ENCODE results near the gene ANKRD33.

Gene ANKRD33

DNA sequence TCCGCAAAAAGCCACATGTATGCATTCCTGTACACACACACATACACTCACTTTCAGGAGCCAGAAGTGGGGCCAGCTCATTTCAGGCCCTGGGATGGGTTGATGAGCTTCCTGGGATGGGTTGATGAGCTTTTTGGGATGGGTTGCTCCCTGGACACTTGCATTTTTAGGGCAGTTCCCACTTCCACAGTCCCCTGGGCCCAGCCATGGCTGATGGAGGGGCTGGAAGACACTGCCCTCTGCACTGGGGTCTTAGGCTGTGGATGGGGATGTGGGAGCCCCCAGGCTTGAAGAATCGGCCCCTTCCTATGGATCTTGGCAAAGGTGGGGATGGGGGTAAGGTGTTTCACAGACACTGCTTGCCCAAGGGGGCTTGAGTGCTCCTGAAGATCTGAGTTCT is 32.1 kb downstream of the ANKRD33 start:
- H3K4me3 ChIP-seq (replicated peaks; ENCODE audit: low read depth, low read length) = no peak overlapping the region
- no peak for DNase-seq (ENCODE audit: extremely low read depth, low read depth)
- no peak for TF ChIP-seq CTCF (IDR thresholded peaks at IDR 0.05; ENCODE audit: low read depth, low read length, missing control alignments)

- DNase-seq (ENCODE audit: extremely low read depth, low read depth) = no peak
- no peak overlapping the region for H3K4me3 ChIP-seq (replicated peaks; ENCODE audit: low read depth, low read length)
- no peak for TF ChIP-seq CTCF (IDR thresholded peaks at IDR 0.05; ENCODE audit: low read depth, low read length, missing control alignments)
Measured at GRCh38 chr12:51921017-51921725, 33.3 kb downstream of the ANKRD33 start.

DNA sequence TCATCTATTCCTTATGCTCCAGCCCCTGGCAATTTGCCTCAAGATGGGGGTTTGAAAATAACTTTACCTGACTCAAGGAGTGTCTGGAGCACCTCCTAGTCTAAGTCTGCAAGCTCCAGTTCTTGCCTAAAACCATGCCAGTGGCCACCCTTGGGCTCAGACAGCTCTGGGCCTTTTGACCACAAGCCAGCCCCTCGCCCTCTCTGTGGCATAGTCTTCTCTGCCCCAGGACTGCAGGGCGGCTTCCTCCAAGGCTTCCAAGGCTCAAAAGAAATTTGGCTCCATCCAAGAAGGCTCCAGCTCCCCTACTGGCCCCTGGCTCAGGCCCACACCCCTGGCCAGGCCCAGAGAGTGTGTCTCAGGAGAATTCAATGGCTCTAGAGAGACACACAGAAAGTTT is 34.2 kb downstream of the ANKRD33 start:
- TF ChIP-seq CTCF (IDR thresholded peaks at IDR 0.05; ENCODE audit: low read depth, low read length, missing control alignments) = no peak
- H3K4me3 ChIP-seq (replicated peaks; ENCODE audit: low read depth, low read length) = no peak overlapping the region
- DNase-seq (ENCODE audit: extremely low read depth, low read depth) = no peak

- no peak for DNase-seq (ENCODE audit: extremely low read depth, low read depth)
Measured at GRCh38 chr12:51922762-51923505, 35.0 kb downstream of the ANKRD33 start.

DNA sequence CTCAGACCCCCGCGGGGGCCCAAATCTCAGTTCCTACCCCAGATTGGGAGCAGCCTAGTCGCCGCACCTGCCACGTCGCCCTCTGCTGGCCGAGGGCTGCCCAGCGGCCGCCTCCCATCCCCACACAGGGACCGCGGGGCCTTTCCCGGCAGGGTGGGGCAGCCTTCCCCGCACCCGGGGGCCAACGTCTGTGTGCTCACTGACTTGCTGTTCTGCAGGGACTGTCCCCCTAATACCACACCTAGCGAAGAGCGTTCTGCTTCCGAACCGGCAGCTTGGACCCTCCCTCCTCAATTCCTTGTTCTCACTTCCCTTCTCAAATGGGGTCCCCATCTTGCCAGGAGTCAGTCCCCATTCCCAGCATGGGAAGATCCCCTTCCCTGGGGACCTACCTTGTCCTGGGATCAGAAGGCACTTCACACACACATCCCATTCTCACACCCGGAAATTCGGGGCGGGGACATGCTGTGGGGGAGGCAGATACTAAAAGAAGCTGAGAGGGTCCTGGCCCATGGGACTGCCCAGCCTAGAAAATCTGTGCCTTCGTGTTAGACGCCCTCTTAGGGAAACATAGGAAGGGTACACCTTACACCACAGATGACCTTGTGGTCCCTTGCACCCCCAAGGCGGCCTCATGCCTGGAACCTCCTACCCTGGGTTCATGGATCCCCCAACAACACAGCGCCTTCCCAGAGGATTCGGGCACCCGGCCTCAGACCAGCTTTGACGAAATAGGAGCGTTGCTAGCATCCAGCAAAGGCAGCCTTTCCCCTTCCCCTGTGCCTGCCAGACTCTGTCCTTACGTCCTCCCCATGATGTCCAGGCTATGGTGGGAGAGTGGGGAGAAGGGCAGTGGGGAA is 35.8 kb downstream of the ANKRD33 start:
- peak; percentile 94 for TF ChIP-seq CTCF (IDR thresholded peaks at IDR 0.05; ENCODE audit: low read depth, low read length, missing control alignments)
- H3K4me3 ChIP-seq (replicated peaks; ENCODE audit: low read depth, low read length) = no peak overlapping the region
- no peak for DNase-seq (ENCODE audit: extremely low read depth, low read depth)

More at GRCh38 chr12:51922762-51923505, 35.0 kb downstream of the ANKRD33 start:
- TF ChIP-seq CTCF (IDR thresholded peaks at IDR 0.05; ENCODE audit: low read depth, low read length, missing control alignments) = no peak
- H3K4me3 ChIP-seq (replicated peaks; ENCODE audit: low read depth, low read length) = no peak overlapping the region

DNA sequence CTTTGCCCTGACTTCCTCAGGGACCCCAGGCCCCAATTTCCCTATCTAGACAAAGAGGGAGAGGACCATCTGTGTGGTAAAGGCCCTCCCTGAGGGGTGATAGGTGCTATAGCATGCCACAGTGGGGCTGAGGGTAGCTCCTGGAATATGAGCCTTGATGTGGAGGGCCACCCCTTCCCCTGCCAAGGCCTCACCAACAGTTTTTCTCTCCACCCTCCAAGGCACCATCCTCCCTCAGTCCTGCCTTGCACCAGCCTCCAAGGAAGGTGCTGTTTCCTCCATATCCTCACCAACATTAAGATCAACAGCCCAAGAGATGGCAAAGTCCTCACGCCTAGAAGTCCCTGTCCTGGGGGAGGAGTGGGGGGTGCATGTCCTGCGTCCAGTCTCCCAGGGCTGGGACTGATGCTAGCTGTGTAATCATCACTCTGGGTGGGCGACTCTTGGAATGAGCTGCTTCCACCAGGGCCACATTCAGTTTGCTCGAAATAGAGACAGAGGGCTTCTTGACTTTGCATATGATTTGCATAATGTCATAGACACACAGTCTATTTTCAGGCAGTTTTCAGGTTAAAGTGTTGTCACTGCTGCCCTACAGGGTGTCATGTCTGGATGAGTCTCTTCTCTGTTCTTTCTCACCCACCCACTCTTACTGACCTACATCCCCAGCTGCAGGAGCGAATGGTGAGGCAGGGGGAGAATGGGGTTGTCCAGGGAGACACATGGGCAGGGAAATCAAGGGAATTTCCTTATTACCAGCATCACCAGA is 36.8 kb downstream of the ANKRD33 start:
- H3K4me3 ChIP-seq (replicated peaks; ENCODE audit: low read depth, low read length) = no peak overlapping the region
- no peak for DNase-seq (ENCODE audit: extremely low read depth, low read depth)
- TF ChIP-seq CTCF (IDR thresholded peaks at IDR 0.05; ENCODE audit: low read depth, low read length, missing control alignments) = no peak

All from HFF-Myc (cell line).